Activated CD8-positive, alpha-beta memory T cell treated with anti-CD3 and anti-CD28 coated beads for 36 hours (primary cell): ENCODE results near the gene GLRX. TPM values are rescaled to one million over a fixed set of nuclear protein-coding genes. Genes with fewer than 3 reads are reported as not detected.

Source experiments
- CTCF ChIA-PET: fragments of 350-600 bp; sonication (Branson Sonifier 250); formaldehyde crosslinking; loops from one replicate; lab custom pipeline; 2021; ENCODE audit warnings: antibody characterized with exemption; lab: Charles Lee
- POLR2A ChIA-PET: fragments of 350-600 bp; sonication (Branson Sonifier 250); formaldehyde crosslinking; loops from one replicate; lab custom pipeline; 2021; ENCODE audit warnings: antibody characterized with exemption; lab: Charles Lee
- total RNA-seq, 2 experiments: library from RNA; stranded (reverse); gene quantifications; one replicate each; pipeline ENCODE4 v1.2.3, GENCODE V29; 2021

The GLRX gene
- total RNA-seq, 2 experiments from 2014 or later = 20.9 to 22.0 TPM

- POLR2A ChIA-PET = no interaction called here
Observed at GRCh38 chr5:95804736-95805539, 17.6 kb downstream of the GLRX start.

DNA sequence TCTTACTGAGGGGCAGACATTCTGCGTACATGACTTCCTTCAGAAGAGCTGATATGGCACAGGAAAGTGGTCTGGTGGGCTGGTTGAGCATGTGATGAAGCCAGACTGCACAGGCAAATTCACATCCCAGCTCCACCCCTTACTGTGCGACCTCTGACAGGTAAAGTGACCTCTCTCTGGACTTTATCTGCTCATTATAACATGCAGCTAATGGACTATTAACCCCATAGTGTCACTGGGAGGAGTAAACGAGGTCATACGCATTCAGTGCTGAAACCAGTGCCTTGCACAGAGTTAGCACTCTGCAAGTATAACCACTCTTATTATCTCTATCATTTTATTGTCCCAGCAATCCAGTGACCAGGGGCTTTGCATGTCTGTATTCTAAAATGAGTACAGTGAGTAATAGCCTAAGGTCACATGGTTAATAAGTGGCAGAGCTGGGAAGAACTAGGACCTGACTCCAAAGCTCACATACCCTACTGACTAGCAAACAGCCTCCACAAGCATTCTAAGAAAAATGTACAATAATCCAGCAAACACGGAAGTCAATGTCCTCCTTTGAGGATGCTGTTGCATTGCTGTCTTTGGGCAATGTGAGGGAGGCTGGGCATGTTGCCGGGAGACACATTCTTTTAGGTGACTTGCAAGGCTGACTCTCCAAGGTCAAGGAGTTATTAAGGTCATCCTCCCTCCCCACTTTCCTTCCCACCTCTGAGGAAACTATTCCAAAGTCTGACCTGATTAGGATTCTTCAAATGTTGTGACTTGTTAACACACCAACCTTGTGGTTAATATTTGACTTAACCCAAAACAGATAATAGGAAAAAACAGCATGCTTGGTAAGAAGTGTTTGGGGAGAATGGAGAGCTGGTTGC, 19.0 kb downstream of the GLRX start:
- ChIA-PET POLR2A (no interaction called here), CTCF (interaction anchor here (2.0 to 2.1 kb wide), 2 partner anchors 22 to 43 kb away, joined by 6 to 10 read pairs; no protein-coding TSS in a partner anchor)

More at GRCh38 chr5:95804736-95805539, 17.6 kb downstream of the GLRX start:
- CTCF ChIA-PET = interaction anchor here (0.7 to 2.1 kb wide), 4 partner anchors 16 to 42 kb away, joined by 3 to 10 read pairs (median 6); no protein-coding TSS in a partner anchor

DNA sequence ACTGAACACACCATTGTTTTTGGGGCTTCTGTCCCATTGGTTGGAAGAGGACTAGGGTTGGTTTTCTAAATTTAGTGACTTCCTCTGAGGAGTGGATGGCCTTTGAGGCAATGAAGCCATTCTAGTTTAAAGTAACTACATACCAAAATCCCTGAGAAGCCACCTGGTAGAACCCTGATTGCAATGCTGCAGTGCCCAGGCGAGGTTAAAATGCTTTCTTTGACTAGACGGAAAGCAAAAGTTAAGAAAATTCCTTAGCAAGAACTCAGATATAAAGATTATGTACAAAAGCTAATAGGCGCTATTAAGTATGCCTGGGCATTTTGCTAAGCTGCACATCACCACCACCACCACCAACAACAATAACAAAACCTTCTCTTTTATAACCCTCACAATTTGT, 20.6 kb downstream of the GLRX start:
- ChIA-PET CTCF (no interaction called here), POLR2A (interaction anchor here (0.6 kb wide), 1 partner anchor 9 kb away, joined by 3 read pairs; no protein-coding TSS in a partner anchor)

- ChIA-PET CTCF (no interaction called here), POLR2A (interaction anchor here (0.6 kb wide), 1 partner anchor 9 kb away, joined by 3 read pairs; no protein-coding TSS in a partner anchor)
Observed at GRCh38 chr5:95801532-95801931, 21.0 kb downstream of the GLRX start.

- CTCF ChIA-PET = no interaction called here
- POLR2A ChIA-PET = no interaction called here
Observed at GRCh38 chr5:95800553-95800952, 22.0 kb downstream of the GLRX start.

GRCh38 chr5:95799191-95799835, 23.2 kb downstream of the GLRX start:
- POLR2A ChIA-PET = no interaction called here
- CTCF ChIA-PET = no interaction called here

- ChIA-PET CTCF (no interaction called here), POLR2A (no interaction called here)
Observed at GRCh38 chr5:95798545-95798944, 24.0 kb downstream of the GLRX start.

- POLR2A ChIA-PET = no interaction called here
- CTCF ChIA-PET = interaction anchor here (2.8 kb wide), 1 partner anchor 17 kb away, joined by 12 read pairs; no protein-coding TSS in a partner anchor
Observed at GRCh38 chr5:95798048-95798447, 24.5 kb downstream of the GLRX start.

GRCh38 chr5:95797301-95797700, 25.2 kb downstream of the GLRX start:
- CTCF ChIA-PET = interaction anchor here (2.8 kb wide), 1 partner anchor 16 kb away, joined by 12 read pairs; no protein-coding TSS in a partner anchor
- POLR2A ChIA-PET = no interaction called here

GRCh38 chr5:95794070-95794516, 28.4 kb downstream of the GLRX start:
- POLR2A ChIA-PET = no interaction called here
- CTCF ChIA-PET = no interaction called here

DNA sequence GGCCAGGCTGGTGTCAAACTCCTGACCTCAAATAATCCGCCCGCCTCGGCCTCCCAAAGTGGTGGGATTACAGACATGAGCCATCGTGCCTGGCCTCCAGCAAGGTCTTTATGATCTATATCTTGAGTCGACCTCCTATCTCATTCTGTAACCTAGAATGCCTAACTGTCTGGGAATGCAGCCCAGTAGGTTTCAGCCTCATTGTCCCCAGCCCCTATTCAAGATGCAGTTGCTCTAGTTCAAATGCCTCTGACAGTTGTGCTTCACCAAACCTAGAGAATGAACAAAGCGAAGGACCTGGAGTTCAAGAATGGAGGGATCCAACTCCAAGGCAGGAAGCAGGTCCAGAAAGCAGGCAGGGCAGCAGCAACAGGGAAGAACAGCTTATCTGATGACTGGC, 30.8 kb downstream of the GLRX start:
- CTCF ChIA-PET = interaction anchor here (0.7 to 1.9 kb wide), 2 partner anchors 11 to 12 kb away, joined by 3 to 6 read pairs; no protein-coding TSS in a partner anchor

GRCh38 chr5:95788493-95788892, 34.0 kb downstream of the GLRX start:
- ChIA-PET CTCF (interaction anchor here (1.2 kb wide), 1 partner anchor 58 kb away, joined by 3 read pairs; no protein-coding TSS in a partner anchor), POLR2A (no interaction called here)

More for the DNA sequence above, 30.8 kb downstream of the GLRX start:
- POLR2A ChIA-PET = no interaction called here

- ChIA-PET POLR2A (no interaction called here), CTCF (no interaction called here)
Observed at GRCh38 chr5:95786821-95787418, 35.6 kb downstream of the GLRX start.

GRCh38 chr5:95784514-95785302, 37.8 kb downstream of the GLRX start:
- CTCF ChIA-PET = interaction anchor here (1.2 to 1.9 kb wide), 2 partner anchors 58 to 62 kb away, joined by 3 to 8 read pairs; no protein-coding TSS in a partner anchor
- POLR2A ChIA-PET = interaction anchor here (0.5 kb wide), 1 partner anchor 38 kb away, joined by 3 read pairs; the partner anchor contains the start of gene GLRX

DNA sequence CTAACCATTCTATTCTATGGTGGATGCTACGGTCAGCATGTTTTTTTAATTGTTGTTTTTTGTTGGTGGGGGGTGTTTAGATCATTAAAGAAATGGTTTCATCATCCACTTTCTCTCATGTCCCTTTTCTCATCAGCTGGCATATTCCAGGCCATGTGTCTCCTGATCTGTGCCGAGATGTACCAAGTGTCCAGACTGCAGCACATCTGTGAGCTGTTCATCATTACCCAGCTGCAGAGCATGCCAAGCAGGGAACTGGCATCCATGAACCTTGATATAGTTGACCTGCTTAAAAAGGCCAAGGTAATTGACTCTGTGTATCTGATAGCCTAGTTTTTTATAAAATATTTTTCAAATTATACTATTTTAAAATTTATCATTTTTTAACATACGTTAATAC, 38.9 kb downstream of the GLRX start:
- ChIA-PET POLR2A (interaction anchor here (0.7 kb wide), 1 partner anchor 44 kb away, joined by 20 read pairs; no protein-coding TSS in a partner anchor), CTCF (interaction anchor here (1.2 to 1.9 kb wide), 2 partner anchors 59 to 63 kb away, joined by 3 to 8 read pairs; no protein-coding TSS in a partner anchor)

- CTCF ChIA-PET = interaction anchor here (1.1 to 2.8 kb wide), 19 partner anchors 8 to 141 kb away, joined by 3 to 82 read pairs (median 6); partner anchors contain the start of gene RFESD
- POLR2A ChIA-PET = no interaction called here
Observed at GRCh38 chr5:95782181-95782580, 40.3 kb downstream of the GLRX start.

- ChIA-PET CTCF (interaction anchor here (0.8 to 2.8 kb wide), 38 partner anchors 8 to 174 kb away, joined by 3 to 82 read pairs (median 5); partner anchors contain the start of gene RFESD), POLR2A (no interaction called here)
Observed at GRCh38 chr5:95781101-95781583, 41.4 kb downstream of the GLRX start.
